Activated CD8-positive, alpha-beta memory T cell treated with anti-CD3 and anti-CD28 coated beads, Interleukin-2, amount 10 ng/mL, durations not matched to agents 7 days and 5 days (primary cell): ENCODE results near the gene GUCY1B1. TPM values are rescaled to one million over a fixed set of nuclear protein-coding genes. Genes with fewer than 3 reads are reported as not detected.

Source experiments
- total RNA-seq, 2 experiments: library from RNA; stranded (reverse); gene quantifications; one replicate each; pipeline ENCODE4 v1.2.3, GENCODE V29; 2021

Gene GUCY1B1
- total RNA-seq, 2 experiments from 2014 or later, result 0.09 to 1.5 TPM

Other genes starting within 250 kb of the GUCY1B1 start
- under 1 TPM in 1 of 2 experiments, not detected in 1; 0.87 TPM for gene GUCY1A1, start 92.2 kb upstream of the GUCY1B1 start, total RNA-seq
- not detected for gene ASIC5, start 107.3 kb downstream of the GUCY1B1 start, total RNA-seq
- gene TDO2, start 144.7 kb downstream of the GUCY1B1 start, total RNA-seq, result not detected
- gene CTSO, start 194.8 kb downstream of the GUCY1B1 start, total RNA-seq, result 1 to 10 TPM; 3.0 to 3.4 TPM